H1 (cell line): ENCODE data around the gene TEX264. TPM values are rescaled to one million over a fixed set of nuclear protein-coding genes. Genes with fewer than 3 reads are reported as not detected.

Source experiments
- CEBPB ChIP-seq: IDR thresholded peaks from 2 replicates; pipeline ENCODE4 v1.6.1; 2012; ENCODE audit warnings: low read depth, low read length
- JUN ChIP-seq: IDR thresholded peaks from 2 replicates; pipeline ENCODE4 v1.6.1; 2011; ENCODE audit warnings: low read depth, mild to moderate bottlenecking, improper control_type of control experiment, low read length
- POLR2A ChIP-seq, 2 experiments: IDR thresholded peaks; 1 replicate in 1 of 2; 2 replicates in 1 of 2; pipeline ENCODE4 v1.6.1; 2011; ENCODE audit warnings: low read depth in 2 of 2, low read length in 2 of 2, mild to moderate bottlenecking in 2 of 2; ENCODE audit errors: control extremely low read depth in 1 of 2
- SAP30 ChIP-seq: fragments of 300-600 bp; sonication (generic); IDR thresholded peaks from 2 replicates; pipeline ENCODE4 v1.7.1; 2012; ENCODE audit warnings: low read length, moderate library complexity, mild to moderate bottlenecking, inconsistent platforms; ENCODE audit not compliant: insufficient read depth, insufficient replicate concordance
- SUZ12 ChIP-seq: fragments of 200-600 bp; sonication (generic); IDR thresholded peaks from 2 replicates; pipeline ENCODE4 v1.6.1; 2012; ENCODE audit warnings: mild to moderate bottlenecking, inconsistent platforms, low read length, moderate library complexity, mixed read lengths
- TEAD4 ChIP-seq: IDR thresholded peaks from 2 replicates; pipeline ENCODE4 v1.6.1; 2012; ENCODE audit warnings: low read depth, low read length, inconsistent platforms, mixed read lengths
- polyA plus RNA-seq, 7 experiments: library from polyadenylated mRNA; depleted of rRNA in 3 of 7; stranded (reverse) in 5 of 7; unstranded in 2 of 7; fragments of >200 nt in 5 of 7; fragments of 200-250 nt in 2 of 7; gene quantifications; 1 replicate in 5 of 7; 2 replicates in 1 of 7; 4 replicates in 1 of 7; pipeline versions ENCODE4 v1.2.1 to v1.2.3, GENCODE V29; 2011 to 2013; ENCODE audit warnings: missing spikeins in 2 of 7, mixed read lengths in 2 of 7
- total RNA-seq: library from RNA; stranded (reverse); fragmentation: NEBNext Ultra II Directional; extraction: Animal tissue kit (Norgen Biotek cat#: 25700); gene quantifications from 2 replicates; pipeline ENCODE4 v1.2.1, GENCODE V29; 2021

TEX264 gene
- total and polyA plus RNA-seq, 2 of the 8 experiments (the other 6 are each of a cell fraction or from before 2014, with no cell fraction given) = 11.2 to 35.6 TPM

DNA sequence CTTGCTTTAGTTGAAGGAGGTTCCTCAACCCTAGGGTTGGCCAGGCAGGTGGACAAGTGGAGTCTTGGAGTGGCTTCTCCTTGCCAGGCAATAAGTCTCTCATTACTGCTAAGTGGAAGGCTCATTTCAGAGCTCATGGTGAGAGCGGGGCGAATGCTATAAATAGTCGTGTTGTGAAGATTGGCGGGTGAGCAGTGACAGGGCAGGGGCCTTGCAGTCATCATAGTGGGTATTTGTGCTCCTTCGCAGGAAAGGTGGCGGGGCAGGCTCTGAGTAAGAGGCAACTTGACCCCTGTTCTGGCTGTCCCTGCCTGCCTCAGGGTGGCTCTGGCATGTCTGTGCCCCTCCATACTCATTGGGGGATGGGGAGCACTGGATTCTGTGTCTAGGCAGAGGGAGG is 27.2 kb downstream of the TEX264 start (continued):
- no peak for TF ChIP-seq TEAD4
- TF ChIP-seq SAP30 = no peak
- TF ChIP-seq JUN = no peak
- no peak for TF ChIP-seq POLR2A (IDR thresholded peaks at IDR 0.05; ENCODE audit: control extremely low read depth in 1 of 2, low read depth in 2 of 2, low read length in 2 of 2)
- no peak for TF ChIP-seq SUZ12
- TF ChIP-seq CEBPB = no peak
